D721Med (cell line): ENCODE results near the gene RICTOR.

Experiments
- DNase-seq: peaks from one replicate; pipeline ENCODE4 v3.0.0; 2011; ENCODE audit warnings: low spot score; ENCODE audit not compliant: insufficient read length
- FAIRE-seq: peaks from 2 replicates; lab custom pipeline; 2011; peaks lifted over from hg19 to GRCh38; lab: Jason Lieb, UNC
- TF ChIP-seq, protein P1 (sequence below): IDR thresholded peaks from 2 replicates; pipeline ENCODE4 v1.5.1; 2012; ENCODE audit warnings: mild to moderate bottlenecking, control low read depth; ENCODE audit not compliant: insufficient read depth; ENCODE audit errors: missing control alignments

The RICTOR gene

DNA sequence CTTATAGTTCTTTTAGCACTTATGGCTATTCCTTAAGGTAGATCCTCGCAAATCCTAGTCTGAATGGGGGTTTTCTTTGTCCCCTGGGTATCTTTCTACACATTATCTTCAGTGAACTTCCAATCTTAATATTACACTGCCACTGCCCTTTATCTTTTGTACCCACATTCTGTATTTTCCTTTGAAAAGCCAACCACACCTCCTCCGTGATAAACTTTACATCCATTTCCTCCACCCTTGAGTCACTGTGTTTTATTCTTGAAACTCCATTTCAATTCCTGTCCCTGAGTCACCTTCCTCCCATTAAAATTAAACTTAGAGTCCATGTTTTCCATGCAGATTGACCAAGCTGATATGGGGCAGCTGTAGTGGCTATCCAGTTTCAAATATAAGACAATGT lies 43.2 kb upstream of the RICTOR start:
- DNase-seq = no peak
- TF ChIP-seq, protein P1, sequence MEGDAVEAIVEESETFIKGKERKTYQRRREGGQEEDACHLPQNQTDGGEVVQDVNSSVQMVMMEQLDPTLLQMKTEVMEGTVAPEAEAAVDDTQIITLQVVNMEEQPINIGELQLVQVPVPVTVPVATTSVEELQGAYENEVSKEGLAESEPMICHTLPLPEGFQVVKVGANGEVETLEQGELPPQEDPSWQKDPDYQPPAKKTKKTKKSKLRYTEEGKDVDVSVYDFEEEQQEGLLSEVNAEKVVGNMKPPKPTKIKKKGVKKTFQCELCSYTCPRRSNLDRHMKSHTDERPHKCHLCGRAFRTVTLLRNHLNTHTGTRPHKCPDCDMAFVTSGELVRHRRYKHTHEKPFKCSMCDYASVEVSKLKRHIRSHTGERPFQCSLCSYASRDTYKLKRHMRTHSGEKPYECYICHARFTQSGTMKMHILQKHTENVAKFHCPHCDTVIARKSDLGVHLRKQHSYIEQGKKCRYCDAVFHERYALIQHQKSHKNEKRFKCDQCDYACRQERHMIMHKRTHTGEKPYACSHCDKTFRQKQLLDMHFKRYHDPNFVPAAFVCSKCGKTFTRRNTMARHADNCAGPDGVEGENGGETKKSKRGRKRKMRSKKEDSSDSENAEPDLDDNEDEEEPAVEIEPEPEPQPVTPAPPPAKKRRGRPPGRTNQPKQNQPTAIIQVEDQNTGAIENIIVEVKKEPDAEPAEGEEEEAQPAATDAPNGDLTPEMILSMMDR = no peak
- FAIRE-seq = no peak

DNA sequence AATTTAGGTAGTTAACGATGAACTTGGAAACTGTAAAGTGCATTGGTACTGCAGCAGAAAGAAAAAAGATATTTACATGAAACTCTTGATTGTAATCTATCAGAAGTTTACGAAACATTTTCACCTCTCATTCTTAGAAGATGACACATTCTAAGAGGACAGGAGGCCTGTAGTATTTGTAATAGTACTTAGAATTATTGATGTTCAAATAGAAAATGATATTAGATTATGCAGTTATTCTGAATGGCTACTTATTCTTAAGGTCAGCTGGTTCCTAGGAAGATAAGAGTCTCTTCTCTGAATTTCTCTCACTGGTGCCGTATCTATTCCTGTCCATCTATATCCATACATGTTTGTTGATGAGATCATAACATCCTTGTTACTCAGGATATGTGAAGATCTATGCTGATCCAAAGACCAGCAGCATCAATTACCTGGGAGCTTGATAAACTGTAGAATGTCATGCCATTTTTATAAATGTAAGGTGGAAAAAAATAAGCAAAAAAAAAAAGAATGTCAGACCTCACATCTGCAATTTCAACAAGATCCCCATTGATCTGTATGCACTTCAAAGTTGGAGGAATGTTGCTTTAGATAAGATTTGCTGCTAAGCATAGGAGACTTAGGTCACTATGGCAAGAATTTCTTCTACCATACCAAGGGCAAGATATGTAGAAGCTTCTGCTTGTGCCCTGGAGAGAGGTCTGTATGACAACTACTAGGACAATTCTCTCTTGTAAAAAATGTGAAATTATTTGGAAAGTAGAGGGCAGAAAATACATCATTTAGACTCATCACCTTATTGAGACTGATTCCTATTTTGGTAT lies 42.4 kb upstream of the RICTOR start:
- FAIRE-seq (no peak), DNase-seq (no peak)
- TF ChIP-seq, protein P1 = no peak

DNA sequence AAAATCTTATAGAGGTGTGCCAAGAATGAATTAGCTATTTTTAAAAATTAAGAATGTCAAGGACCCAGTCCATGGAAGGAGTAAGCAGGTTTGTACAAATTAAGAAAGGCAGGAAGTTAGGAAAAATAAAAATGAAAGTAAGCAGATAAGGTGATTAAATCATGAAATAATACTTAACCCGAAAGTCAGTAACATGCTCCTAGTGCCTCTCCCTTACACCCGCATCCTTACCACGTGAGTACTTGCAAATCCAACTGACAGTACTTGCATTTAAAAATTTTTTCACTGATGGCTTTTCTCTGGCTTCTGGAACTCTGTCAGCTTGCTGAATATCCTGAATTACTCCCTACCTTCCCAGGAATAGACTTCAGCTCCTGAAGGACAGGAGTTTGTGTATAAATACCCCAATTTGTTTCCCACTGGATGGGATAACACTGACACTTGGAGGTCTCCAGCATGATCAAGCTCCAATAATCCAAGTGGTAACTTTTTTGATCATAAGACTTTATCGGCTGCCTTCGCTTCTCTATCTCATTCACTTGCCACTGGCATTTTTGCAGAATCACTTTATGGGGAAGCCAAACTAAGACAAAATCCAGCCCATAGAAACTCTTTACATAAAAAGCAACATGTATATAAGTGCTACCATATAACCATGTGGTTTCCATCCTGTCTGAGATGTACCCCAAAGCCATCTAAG lies 41.6 kb upstream of the RICTOR start:
- DNase-seq (no peak), FAIRE-seq (no peak)
- TF ChIP-seq, protein P1 = no peak

DNA sequence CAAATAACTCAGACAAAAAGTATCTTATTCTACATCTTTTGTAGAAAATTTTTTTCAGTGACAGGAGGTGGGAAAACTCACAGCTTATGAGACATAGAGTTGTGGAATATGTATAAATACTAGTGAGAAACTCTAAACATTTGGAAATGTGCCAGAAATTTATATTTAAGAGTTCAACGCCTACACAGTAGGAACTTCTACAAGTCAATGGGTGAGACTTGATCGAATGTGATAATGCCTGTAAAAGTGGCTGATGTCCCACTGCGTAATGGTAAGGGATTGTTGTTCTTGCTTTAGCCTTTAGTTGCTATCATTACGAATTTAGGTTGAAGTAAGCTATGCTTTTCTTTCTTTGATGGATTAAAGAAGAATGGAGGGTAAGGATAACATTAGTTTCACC lies 40.0 kb upstream of the RICTOR start:
- no peak for FAIRE-seq
- TF ChIP-seq, protein P1 = no peak
- DNase-seq = no peak

DNA sequence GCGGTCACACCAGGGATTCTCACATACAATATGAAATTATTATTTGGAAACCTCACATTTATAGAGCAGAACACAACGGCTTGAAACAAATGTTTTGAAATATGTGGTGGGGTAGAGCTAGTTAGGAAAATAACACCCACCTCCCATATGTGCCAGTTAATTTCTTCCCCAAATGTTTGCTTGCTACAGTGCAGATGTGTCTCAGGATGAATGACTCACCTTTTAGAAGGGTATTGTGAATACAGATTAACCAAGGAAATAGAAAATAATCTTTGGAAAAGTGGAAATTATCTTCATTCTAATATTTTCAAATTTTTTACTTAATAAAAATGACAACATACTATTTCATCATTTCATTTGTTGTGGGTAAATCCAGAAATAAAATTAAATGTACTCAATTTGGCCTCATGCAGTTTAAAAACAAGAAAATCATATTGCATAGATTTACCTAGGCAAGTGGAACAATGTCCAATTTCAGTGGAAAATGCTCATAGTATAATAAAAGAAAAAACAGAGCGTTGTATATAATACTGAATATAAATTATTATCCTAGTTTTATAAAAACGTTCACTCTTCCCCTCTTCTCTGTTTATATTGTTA lies 39.3 kb upstream of the RICTOR start:
- TF ChIP-seq, protein P1 = no peak
- DNase-seq (no peak), FAIRE-seq (peak; percentile 29)

DNA sequence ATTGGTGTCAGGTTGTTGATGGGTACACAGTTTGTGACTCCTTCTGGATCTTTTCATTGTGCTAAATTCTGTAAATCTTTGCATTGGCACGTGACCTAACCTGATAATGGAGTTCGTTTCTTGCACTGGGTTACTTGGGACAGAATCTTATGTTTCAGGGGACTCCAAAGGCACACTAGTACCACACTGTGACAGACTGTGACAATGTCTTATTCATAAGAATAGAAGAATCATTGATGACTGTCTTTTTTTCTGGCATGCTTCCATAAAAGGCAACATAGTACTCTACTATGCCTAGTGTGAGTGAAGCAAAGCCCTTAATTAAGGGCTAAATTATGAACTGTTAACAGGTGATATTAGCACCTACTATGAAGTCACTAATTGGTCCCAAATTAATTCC lies 35.4 kb upstream of the RICTOR start:
- DNase-seq = no peak
- TF ChIP-seq, protein P1 = no peak
- no peak for FAIRE-seq
